GM18499 (cell line): Measurements from ENCODE around the gene HLA-C.

ENCODE experiments used
- ATAC-seq: cut with Tn5 transposase; IDR thresholded peaks from one replicate; pipeline ENCODE4 v1.9.1; 2021; ENCODE audit warnings: moderate number of reproducible peaks; ENCODE audit not compliant: insufficient read depth, unreplicated experiment

Gene HLA-C

DNA sequence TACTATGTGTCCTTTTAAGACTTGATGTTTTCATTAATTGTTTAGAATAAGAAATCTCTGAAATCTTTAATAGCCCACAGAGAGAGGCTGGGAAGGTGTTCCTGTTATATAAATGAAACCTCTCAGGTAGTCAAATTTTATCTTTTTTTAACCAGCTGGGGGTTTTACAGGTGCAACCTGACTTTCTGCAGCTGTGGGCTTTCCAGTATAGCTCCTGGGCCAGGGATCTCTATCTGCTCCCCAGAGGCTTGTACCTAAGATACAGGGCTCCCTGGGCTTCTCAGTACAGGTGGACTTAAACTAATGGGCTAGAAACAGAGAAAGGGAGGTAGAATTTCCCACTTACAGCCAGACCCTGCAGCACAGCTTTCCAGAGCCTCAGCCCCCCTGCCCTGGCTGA is 49.4 kb downstream of the HLA-C start:
- ATAC-seq = no peak
